Measurements from ENCODE around the gene TLN1.

DNA sequence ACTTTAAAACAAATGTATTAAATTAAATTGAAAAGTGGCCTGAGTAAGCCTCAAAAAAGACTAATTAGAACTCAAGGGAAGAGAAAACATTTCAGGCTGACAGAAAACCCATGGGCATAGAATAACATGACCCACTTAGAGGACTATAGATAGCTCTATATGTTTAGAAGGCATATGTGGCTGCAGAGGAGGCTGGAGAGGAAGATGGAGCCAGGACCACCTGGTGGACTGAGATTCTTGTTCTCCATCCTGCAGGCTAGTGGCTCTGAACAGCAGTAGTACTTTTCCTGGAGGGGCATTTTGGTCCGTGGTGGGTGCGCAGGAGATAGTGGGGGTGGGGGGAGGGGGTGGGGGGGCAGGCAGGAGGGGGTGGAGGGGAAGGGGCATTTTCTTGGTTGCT is 49.1 kb upstream of the TLN1 start:
- no peak for TF ChIP-seq POLR2A (IDR thresholded peaks at IDR 0.05)
- TF ChIP-seq, protein P1, sequence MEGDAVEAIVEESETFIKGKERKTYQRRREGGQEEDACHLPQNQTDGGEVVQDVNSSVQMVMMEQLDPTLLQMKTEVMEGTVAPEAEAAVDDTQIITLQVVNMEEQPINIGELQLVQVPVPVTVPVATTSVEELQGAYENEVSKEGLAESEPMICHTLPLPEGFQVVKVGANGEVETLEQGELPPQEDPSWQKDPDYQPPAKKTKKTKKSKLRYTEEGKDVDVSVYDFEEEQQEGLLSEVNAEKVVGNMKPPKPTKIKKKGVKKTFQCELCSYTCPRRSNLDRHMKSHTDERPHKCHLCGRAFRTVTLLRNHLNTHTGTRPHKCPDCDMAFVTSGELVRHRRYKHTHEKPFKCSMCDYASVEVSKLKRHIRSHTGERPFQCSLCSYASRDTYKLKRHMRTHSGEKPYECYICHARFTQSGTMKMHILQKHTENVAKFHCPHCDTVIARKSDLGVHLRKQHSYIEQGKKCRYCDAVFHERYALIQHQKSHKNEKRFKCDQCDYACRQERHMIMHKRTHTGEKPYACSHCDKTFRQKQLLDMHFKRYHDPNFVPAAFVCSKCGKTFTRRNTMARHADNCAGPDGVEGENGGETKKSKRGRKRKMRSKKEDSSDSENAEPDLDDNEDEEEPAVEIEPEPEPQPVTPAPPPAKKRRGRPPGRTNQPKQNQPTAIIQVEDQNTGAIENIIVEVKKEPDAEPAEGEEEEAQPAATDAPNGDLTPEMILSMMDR (IDR thresholded peaks at IDR 0.05) = no peak
- no peak for TF ChIP-seq POLR2AphosphoS5 (IDR thresholded peaks at IDR 0.05)

All from breast epithelium (tissue), 3 donors.